Chondrocyte (in vitro differentiated cells): ENCODE data around the gene TIMM17B. TPM values are rescaled to one million over a fixed set of nuclear protein-coding genes. Genes with fewer than 3 reads are reported as not detected.
A peak's percentile ranks its signal among the peaks of the same experiment; 100 is the strongest.

ENCODE experiments used
- DNase-seq: peaks from one replicate; pipeline ENCODE4 v3.0.0; 2021; ENCODE audit warnings: mixed read lengths, low spot score
- H3K27ac Mint-ChIP-seq: one replicate; pipeline ENCODE4 v1.8.0; 2021; ENCODE audit warnings: mild to moderate bottlenecking, moderate library complexity, mixed read lengths; ENCODE audit not compliant: unreplicated experiment
- H3K27me3 Mint-ChIP-seq: 2 replicates; pipeline ENCODE4 v1.8.0; 2021; ENCODE audit warnings: low read depth, mixed read lengths
- H3K36me3 Mint-ChIP-seq: 2 replicates; pipeline ENCODE4 v1.8.0; 2021; ENCODE audit warnings: low read depth, mixed read lengths
- H3K4me1 Mint-ChIP-seq: 2 replicates; pipeline ENCODE4 v1.8.0; 2021; ENCODE audit warnings: low read depth, mild to moderate bottlenecking, mixed read lengths
- H3K4me3 Mint-ChIP-seq: one replicate; pipeline ENCODE4 v1.8.0; 2021; ENCODE audit warnings: mild to moderate bottlenecking, moderate library complexity, mixed read lengths; ENCODE audit not compliant: unreplicated experiment
- H3K9me3 Mint-ChIP-seq: 2 replicates; pipeline ENCODE4 v1.8.0; 2021; ENCODE audit warnings: low read depth, mixed read lengths
- total RNA-seq: library from RNA; stranded (reverse); gene quantifications from 3 replicates; pipeline ENCODE4 v1.2.1, GENCODE V29; 2021
- TF ChIP-seq, protein P1 (sequence below): fragments of 200-600 bp; sonication (generic); IDR thresholded peaks from 2 replicates; pipeline ENCODE4 v1.5.0; 2021; ENCODE audit warnings: antibody characterized with exemption, mild to moderate bottlenecking, moderate library complexity

TIMM17B gene
- total RNA-seq, 1 donor from 2014 or later: 38.0 TPM

DNA sequence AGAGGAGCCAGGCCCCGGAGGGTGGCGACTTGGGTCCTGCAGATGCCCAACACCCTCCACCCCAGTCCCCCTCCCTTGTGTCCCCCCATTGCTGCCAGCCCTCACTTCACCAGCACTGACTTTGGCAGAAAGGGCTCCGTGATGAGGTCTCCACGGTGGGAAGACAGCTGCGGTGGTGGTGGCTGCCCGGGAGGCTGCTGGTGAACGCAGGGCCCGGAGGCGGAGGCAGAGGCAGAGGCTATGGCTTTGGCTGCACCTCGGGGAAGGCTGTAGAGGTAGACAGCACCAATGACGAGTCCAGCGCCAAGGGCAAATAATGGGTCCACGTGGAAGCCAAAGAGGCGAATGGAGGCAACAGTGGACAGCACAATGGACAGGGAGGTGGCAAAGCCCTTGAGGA is 7.1 kb upstream of the TIMM17B start:
- Mint-ChIP-seq H3K27me3 (no peaks in the 10 kb centered on the region), H3K4me3 (no peak overlapping the region), H3K36me3 (peaks cover 9% of the 10 kb centered on the region), H3K4me1 (no peaks in the 10 kb centered on the region), H3K9me3 (no peaks in the 10 kb centered on the region), H3K27ac (no peak overlapping the region)
- TF ChIP-seq, protein P1, sequence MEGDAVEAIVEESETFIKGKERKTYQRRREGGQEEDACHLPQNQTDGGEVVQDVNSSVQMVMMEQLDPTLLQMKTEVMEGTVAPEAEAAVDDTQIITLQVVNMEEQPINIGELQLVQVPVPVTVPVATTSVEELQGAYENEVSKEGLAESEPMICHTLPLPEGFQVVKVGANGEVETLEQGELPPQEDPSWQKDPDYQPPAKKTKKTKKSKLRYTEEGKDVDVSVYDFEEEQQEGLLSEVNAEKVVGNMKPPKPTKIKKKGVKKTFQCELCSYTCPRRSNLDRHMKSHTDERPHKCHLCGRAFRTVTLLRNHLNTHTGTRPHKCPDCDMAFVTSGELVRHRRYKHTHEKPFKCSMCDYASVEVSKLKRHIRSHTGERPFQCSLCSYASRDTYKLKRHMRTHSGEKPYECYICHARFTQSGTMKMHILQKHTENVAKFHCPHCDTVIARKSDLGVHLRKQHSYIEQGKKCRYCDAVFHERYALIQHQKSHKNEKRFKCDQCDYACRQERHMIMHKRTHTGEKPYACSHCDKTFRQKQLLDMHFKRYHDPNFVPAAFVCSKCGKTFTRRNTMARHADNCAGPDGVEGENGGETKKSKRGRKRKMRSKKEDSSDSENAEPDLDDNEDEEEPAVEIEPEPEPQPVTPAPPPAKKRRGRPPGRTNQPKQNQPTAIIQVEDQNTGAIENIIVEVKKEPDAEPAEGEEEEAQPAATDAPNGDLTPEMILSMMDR: no peak
- DNase-seq: no peak

- Mint-ChIP-seq H3K9me3 (no peaks in the 10 kb centered on the region), H3K27ac (no peak overlapping the region), H3K27me3 (no peaks in the 10 kb centered on the region), H3K36me3 (peaks cover 9% of the 10 kb centered on the region), H3K4me1 (no peaks in the 10 kb centered on the region), H3K4me3 (no peak overlapping the region)
- TF ChIP-seq, protein P1: no peak
- no peak for DNase-seq
Measured at GRCh38 chrX:48904180-48904579, 6.6 kb upstream of the TIMM17B start.

DNA sequence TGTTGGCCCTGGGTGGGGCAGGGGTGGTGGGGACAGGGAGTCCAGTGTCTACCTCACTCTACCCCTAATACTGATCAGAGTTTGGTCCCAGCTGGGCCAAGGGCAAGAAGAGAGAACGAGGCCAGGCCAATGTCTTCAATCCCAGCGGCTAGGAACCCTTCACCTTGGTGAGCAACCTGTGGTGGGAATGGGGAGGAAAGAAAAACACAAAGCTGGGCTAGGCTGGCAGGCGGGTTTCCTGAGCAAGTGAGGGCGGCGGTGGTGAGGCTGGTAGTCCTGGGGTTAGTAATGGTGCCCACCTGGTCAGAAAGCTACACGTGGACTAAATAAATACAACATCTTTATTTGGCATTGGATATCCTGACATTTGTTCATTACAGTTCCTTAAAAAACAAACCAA is 5.7 kb upstream of the TIMM17B start:
- Mint-ChIP-seq H3K9me3 (no peaks in the 10 kb centered on the region), H3K36me3 (peaks cover 8% of the 10 kb centered on the region)

GRCh38 chrX:48902776-48903175 is 5.2 kb upstream of the TIMM17B start:
- H3K9me3 Mint-ChIP-seq: no peaks in the 10 kb centered on the region

More for the DNA sequence above, 5.7 kb upstream of the TIMM17B start:
- Mint-ChIP-seq H3K27ac (no peak overlapping the region), H3K4me3 (no peak overlapping the region), H3K27me3 (no peaks in the 10 kb centered on the region), H3K4me1 (peaks cover 3% of the 10 kb centered on the region)
- no peak for DNase-seq
- TF ChIP-seq, protein P1: no peak

GRCh38 chrX:48902135-48902534 is 4.6 kb upstream of the TIMM17B start:
- no peak overlapping the region for H3K27ac Mint-ChIP-seq
- peaks cover 3% of the 10 kb centered on the region for H3K4me1 Mint-ChIP-seq
- no peak overlapping the region for H3K4me3 Mint-ChIP-seq
- H3K36me3 Mint-ChIP-seq: peaks cover 8% of the 10 kb centered on the region
- TF ChIP-seq, protein P1: no peak
- H3K9me3 Mint-ChIP-seq: no peaks in the 10 kb centered on the region
- no peaks in the 10 kb centered on the region for H3K27me3 Mint-ChIP-seq
- DNase-seq: peak; percentile 82

More at GRCh38 chrX:48902776-48903175, 5.2 kb upstream of the TIMM17B start:
- no peak for DNase-seq
- TF ChIP-seq, protein P1: no peak
- no peaks in the 10 kb centered on the region for H3K27me3 Mint-ChIP-seq
- H3K27ac Mint-ChIP-seq: peak overlapping the region; percentile 41
- peaks cover 8% of the 10 kb centered on the region for H3K36me3 Mint-ChIP-seq
- peaks cover 3% of the 10 kb centered on the region for H3K4me1 Mint-ChIP-seq
- H3K4me3 Mint-ChIP-seq: no peak overlapping the region
